GM23338 (cell line): ENCODE data around the gene TTC1. TPM values are rescaled to one million over a fixed set of nuclear protein-coding genes. Genes with fewer than 3 reads are reported as not detected.

Source experiments
- ATAC-seq: fragments of 200-7000 bp; cut with Tn5 transposase; 3 replicates; pipeline ENCODE4 v1.9.1; 2020
- DNase-seq: peaks from one replicate; pipeline ENCODE4 v3.0.0-alpha.2; 2015; ENCODE audit warnings: low spot score
- H2AFZ ChIP-seq: fragments of 200-600 bp; sonication (generic); 2 replicates; pipeline ENCODE4 v1.8.0; 2016; ENCODE audit warnings: antibody characterized with exemption, mild to moderate bottlenecking, moderate library complexity
- H3F3A ChIP-seq: fragments of 200-600 bp; sonication (generic); replicated peaks from 2 replicates; pipeline ENCODE4 v1.8.0; 2017; ENCODE audit warnings: antibody characterized with exemption, mixed run types, low read depth
- H3K27ac ChIP-seq: fragments of 200-600 bp; sonication (generic); 2 replicates; pipeline ENCODE4 v1.6.1; 2016; ENCODE audit warnings: low read depth
- H3K27me3 ChIP-seq: fragments of 200-600 bp; sonication (generic); 2 replicates; pipeline ENCODE4 v1.8.0; 2016; ENCODE audit warnings: mild to moderate bottlenecking, mixed run types, moderate library complexity; ENCODE audit not compliant: insufficient read depth
- H3K36me3 ChIP-seq: fragments of 200-600 bp; sonication (generic); 2 replicates; pipeline ENCODE4 v1.8.0; 2016; ENCODE audit warnings: mild to moderate bottlenecking; ENCODE audit not compliant: insufficient read depth
- H3K4me1 ChIP-seq: fragments of 200-600 bp; sonication (generic); 2 replicates; pipeline ENCODE4 v1.8.0; 2016; ENCODE audit warnings: mild to moderate bottlenecking, moderate library complexity; ENCODE audit not compliant: insufficient read depth
- H3K4me2 ChIP-seq: fragments of 200-600 bp; sonication (generic); 2 replicates; pipeline ENCODE4 v1.7.1; 2017; ENCODE audit warnings: mixed run types
- H3K4me3 ChIP-seq: fragments of 200-600 bp; sonication (generic); 2 replicates; pipeline ENCODE4 v1.6.1; 2016; ENCODE audit warnings: mixed run types
- H3K79me2 ChIP-seq: fragments of 200-600 bp; sonication (generic); replicated peaks from 2 replicates; pipeline ENCODE4 v1.8.0; 2017; ENCODE audit warnings: mild to moderate bottlenecking; ENCODE audit not compliant: insufficient read depth
- H3K9me2 ChIP-seq: fragments of 200-600 bp; sonication (generic); 2 replicates; pipeline ENCODE4 v1.8.0; 2017; ENCODE audit not compliant: insufficient read depth
- H4K20me1 ChIP-seq: fragments of 200-600 bp; sonication (generic); replicated peaks from 2 replicates; pipeline ENCODE4 v1.8.0; 2017; ENCODE audit warnings: mild to moderate bottlenecking; ENCODE audit not compliant: insufficient read depth
- H3K27ac Mint-ChIP-seq: 2 replicates; pipeline ENCODE4 v1.8.0; 2020; ENCODE audit warnings: inconsistent platforms, mild to moderate bottlenecking, moderate library complexity, mixed read lengths
- H3K27me3 Mint-ChIP-seq: 3 replicates; pipeline ENCODE4 v1.8.0; 2022; ENCODE audit warnings: low read depth, mild to moderate bottlenecking, moderate library complexity, mixed read lengths, inconsistent platforms; ENCODE audit not compliant: insufficient read depth, poor library complexity
- H3K36me3 Mint-ChIP-seq: 3 replicates; pipeline ENCODE4 v1.8.0; 2021; ENCODE audit warnings: low read depth, mild to moderate bottlenecking, inconsistent platforms, moderate library complexity, mixed read lengths
- H3K4me1 Mint-ChIP-seq: 3 replicates; pipeline ENCODE4 v1.8.0; 2020; ENCODE audit warnings: mild to moderate bottlenecking, inconsistent platforms, mixed read lengths
- H3K4me3 Mint-ChIP-seq: 3 replicates; pipeline ENCODE4 v1.8.0; 2021; ENCODE audit warnings: moderate library complexity, mild to moderate bottlenecking, inconsistent platforms, mixed read lengths
- H3K9me3 Mint-ChIP-seq: 3 replicates; pipeline ENCODE4 v1.8.0; 2020; ENCODE audit warnings: moderate library complexity, mild to moderate bottlenecking, inconsistent platforms, mixed read lengths
- CREB1 ChIP-seq: fragments of 250-450 bp; sonication (Bioruptor Pico); IDR thresholded peaks from 2 replicates; pipeline ENCODE4 v1.5.0; 2020; ENCODE audit warnings: low read depth, mild to moderate bottlenecking, moderate library complexity
- CTCF ChIP-seq, 2 experiments: fragments of 200-600 bp in 1 of 2; sonication (generic) in 1 of 2; conservative IDR thresholded peaks; 2 replicates each; pipeline versions ENCODE4 v1.5.1 to v1.6.1; 2016 to 2017; ENCODE audit warnings: antibody characterized with exemption in 2 of 2, low read depth in 2 of 2, mild to moderate bottlenecking in 2 of 2, moderate library complexity in 1 of 2
- ETS1 ChIP-seq: IDR thresholded peaks from 2 replicates; pipeline ENCODE4 v1.6.1; 2016; ENCODE audit warnings: antibody characterized with exemption
- EZH2 ChIP-seq: fragments of 200-600 bp; sonication (generic); IDR thresholded peaks from one replicate; pipeline ENCODE4 v1.8.0; 2017; ENCODE audit warnings: antibody characterized with exemption, mild to moderate bottlenecking, low read depth; ENCODE audit not compliant: unreplicated experiment
- EZH2phosphoT487 ChIP-seq: fragments of 200-600 bp; sonication (generic); IDR thresholded peaks from one replicate; pipeline ENCODE4 v1.8.1; 2018; ENCODE audit warnings: antibody characterized with exemption; ENCODE audit not compliant: unreplicated experiment
- JUNB ChIP-seq: IDR thresholded peaks from one replicate; pipeline ENCODE4 v1.6.1; 2016; ENCODE audit warnings: antibody characterized with exemption; ENCODE audit not compliant: unreplicated experiment
- NANOG ChIP-seq: IDR thresholded peaks from 2 replicates; pipeline ENCODE4 v1.6.1; 2016; ENCODE audit warnings: antibody characterized with exemption, borderline replicate concordance
- POLR2AphosphoS5 ChIP-seq: IDR thresholded peaks from 2 replicates; pipeline ENCODE4 v1.6.1; 2016; ENCODE audit warnings: antibody characterized with exemption, low read depth
- REST ChIP-seq: IDR thresholded peaks from one replicate; pipeline ENCODE4 v1.6.1; 2018; ENCODE audit warnings: antibody characterized with exemption; ENCODE audit not compliant: unreplicated experiment
- STAT1 ChIP-seq: IDR thresholded peaks from one replicate; pipeline ENCODE4 v1.6.1; 2016; ENCODE audit warnings: antibody characterized with exemption; ENCODE audit not compliant: unreplicated experiment
- ZNF114 ChIP-seq: fragments of 250-450 bp; sonication (Bioruptor Pico); IDR thresholded peaks from 2 replicates; pipeline ENCODE4 v1.5.0; 2020; ENCODE audit warnings: mild to moderate bottlenecking, moderate library complexity
- ZNF462 ChIP-seq: fragments of 250-450 bp; sonication (Bioruptor Pico); IDR thresholded peaks from 2 replicates; pipeline ENCODE4 v1.5.0; 2020; ENCODE audit warnings: mild to moderate bottlenecking, moderate library complexity
- polyA plus RNA-seq: library from polyadenylated mRNA; unstranded; fragments of >200 nt; fragmentation: Nextera tagmentation; extraction: Ambion mirVana; gene quantifications from 2 replicates; pipeline ENCODE4 v1.2.1, GENCODE V29; 2016
- total RNA-seq: library from RNA; depleted of rRNA; stranded (reverse); fragments of >200 nt; shearing (Covaris generic); gene quantifications from 2 replicates; pipeline ENCODE4 v1.2.3, GENCODE V29; 2014

The TTC1 gene
- total and polyA plus RNA-seq, 2 experiments from 2014 or later = 48.9 to 131 TPM

- TF ChIP-seq ZNF114 (no peak), EZH2phosphoT487 (no peak)
Measured at GRCh38 chr5:160092960-160093707, 84.2 kb downstream of the TTC1 start (continued).

- H3K4me3 Mint-ChIP-seq = no peak overlapping the region
- ATAC-seq (no peak), DNase-seq (no peak)
- no peaks in the 10 kb centered on the region for H3K9me3 Mint-ChIP-seq
- peak overlapping the region; percentile 75; the same call in 1 of the 2 replicates for H3K27ac Mint-ChIP-seq
- Histone ChIP-seq H3K27me3 (no peaks in the 10 kb centered on the region), H2AFZ (no peak overlapping the region), H3K4me2 (no peak overlapping the region), H3F3A (no peaks in the 10 kb centered on the region), H3K4me1 (peaks cover 5% of the 10 kb centered on the region; the same call in 1 of the 2 replicates), H3K27ac (peak overlapping the region; percentile 35), H3K9me2 (no peaks in the 10 kb centered on the region), H4K20me1 (peaks cover 11% of the 10 kb centered on the region; the same call in 1 of the 2 replicates), H3K79me2 (peaks cover 67% of the 10 kb centered on the region), H3K36me3 (peaks cover 19% of the 10 kb centered on the region), H3K4me3 (no peak overlapping the region)
- H3K4me1 Mint-ChIP-seq = peaks cover 12% of the 10 kb centered on the region
- H3K36me3 Mint-ChIP-seq = peaks cover 67% of the 10 kb centered on the region
- H3K27me3 Mint-ChIP-seq = peaks cover 8% of the 10 kb centered on the region
- TF ChIP-seq STAT1 (no peak), POLR2AphosphoS5 (no peak), ZNF462 (CRISPR knock-in tag) (no peak), ETS1 (no peak), JUNB (no peak), EZH2 (no peak), CTCF (conservative IDR thresholded peaks at IDR 0.05; ENCODE audit: low read depth in 2 of 2) (no peak), REST (no peak), EZH2phosphoT487 (no peak), CREB1 (CRISPR knock-in tag) (no peak), NANOG (no peak)
Measured at GRCh38 chr5:160096178-160096577, 87.2 kb downstream of the TTC1 start.
